Trophoblast cell (in vitro differentiated cells and primary cell): Measurements from ENCODE around the gene DYNLT4.
A peak's percentile ranks its signal among the peaks of the same experiment; 100 is the strongest.

Experiments used
- DNase-seq, 2 donors: peaks; one replicate each; pipeline ENCODE4 v3.0.0-alpha.2; 2016
- H2AFZ ChIP-seq: 2 replicates; pipeline ENCODE4 v1.6.1; 2013; ENCODE audit warnings: low read length, moderate library complexity, mild to moderate bottlenecking; ENCODE audit not compliant: insufficient read depth, poor library complexity
- H2AK5ac ChIP-seq: 2 replicates; pipeline ENCODE4 v1.6.1; 2013; ENCODE audit warnings: mild to moderate bottlenecking, low read length
- H2BK120ac ChIP-seq: 2 replicates; pipeline ENCODE4 v1.6.1; 2013; ENCODE audit warnings: low read length, mild to moderate bottlenecking, moderate library complexity; ENCODE audit not compliant: insufficient read depth, poor library complexity
- H2BK12ac ChIP-seq: 2 replicates; pipeline ENCODE4 v1.6.1; 2013; ENCODE audit warnings: mild to moderate bottlenecking, low read length, moderate library complexity
- H2BK5ac ChIP-seq: 2 replicates; pipeline ENCODE4 v1.6.1; 2013; ENCODE audit warnings: low read length, low read depth, moderate library complexity, mild to moderate bottlenecking; ENCODE audit not compliant: poor library complexity
- H3K14ac ChIP-seq: 2 replicates; pipeline ENCODE4 v1.6.1; 2013; ENCODE audit warnings: mild to moderate bottlenecking, low read length
- H3K18ac ChIP-seq: 2 replicates; pipeline ENCODE4 v1.6.1; 2013; ENCODE audit warnings: mild to moderate bottlenecking, low read length
- H3K23ac ChIP-seq: 2 replicates; pipeline ENCODE4 v1.6.1; 2013; ENCODE audit warnings: low read length
- H3K27ac ChIP-seq: 2 replicates; pipeline ENCODE4 v1.5.1; 2013; ENCODE audit warnings: low read depth, mild to moderate bottlenecking, inconsistent platforms, low read length, moderate library complexity
- H3K27me3 ChIP-seq: 2 replicates; pipeline ENCODE4 v1.6.1; 2013; ENCODE audit warnings: inconsistent platforms, mild to moderate bottlenecking, low read length, moderate library complexity; ENCODE audit not compliant: insufficient read depth
- H3K36me3 ChIP-seq, 2 experiments: 1 replicate in 1 of 2; 2 replicates in 1 of 2; pipeline ENCODE4 v1.6.1; 2013; ENCODE audit warnings: low read length in 2 of 2, mild to moderate bottlenecking in 2 of 2, moderate library complexity in 1 of 2; ENCODE audit not compliant: insufficient read depth in 2 of 2, control insufficient read depth in 1 of 2
- H3K4ac ChIP-seq: 2 replicates; pipeline ENCODE4 v1.6.1; 2013; ENCODE audit warnings: low read depth, mild to moderate bottlenecking, low read length, moderate library complexity
- H3K4me1 ChIP-seq, 2 experiments: 1 replicate in 1 of 2; 2 replicates in 1 of 2; pipeline ENCODE4 v1.6.1; 2013; ENCODE audit warnings: low read length in 2 of 2, mild to moderate bottlenecking in 2 of 2, moderate library complexity in 1 of 2; ENCODE audit not compliant: insufficient read depth in 2 of 2, control insufficient read depth in 1 of 2
- H3K4me2 ChIP-seq: 2 replicates; pipeline ENCODE4 v1.6.1; 2013; ENCODE audit warnings: inconsistent platforms, mild to moderate bottlenecking, low read length, moderate library complexity
- H3K4me3 ChIP-seq: 2 replicates; pipeline ENCODE4 v1.5.1; 2013; ENCODE audit warnings: mild to moderate bottlenecking, low read depth, low read length, inconsistent platforms
- H3K79me1 ChIP-seq: one replicate; pipeline ENCODE4 v1.6.1; 2013; ENCODE audit warnings: low read length
- H3K79me2 ChIP-seq: 2 replicates; pipeline ENCODE4 v1.6.1; 2013; ENCODE audit warnings: low read length, mild to moderate bottlenecking; ENCODE audit not compliant: control insufficient read depth, insufficient read depth, poor library complexity
- H3K9ac ChIP-seq: 2 replicates; pipeline ENCODE4 v1.6.1; 2013; ENCODE audit warnings: mild to moderate bottlenecking, low read length
- H3K9me3 ChIP-seq: 2 replicates; pipeline ENCODE4 v1.6.1; 2013; ENCODE audit warnings: low read depth, mild to moderate bottlenecking, control low read depth, inconsistent platforms, low read length; ENCODE audit not compliant: insufficient read depth
- H4K12ac ChIP-seq: 2 replicates; pipeline ENCODE4 v1.6.1; 2013; ENCODE audit warnings: low read depth, mild to moderate bottlenecking, low read length, moderate library complexity
- H4K8ac ChIP-seq: 2 replicates; pipeline ENCODE4 v1.6.1; 2013; ENCODE audit warnings: low read depth, mild to moderate bottlenecking, low read length, moderate library complexity
- H4K91ac ChIP-seq: one replicate; pipeline ENCODE4 v1.6.1; 2013; ENCODE audit warnings: low read depth, mild to moderate bottlenecking, low read length, moderate library complexity
- WGBS: extraction: QIAGEN DNeasy Blood & Tissue Kit; methylation state at CpG from one replicate; pipeline ENCODE4 v1.1.7; 2013; ENCODE audit warnings: missing lambda C conversion rate; ENCODE audit not compliant: insufficient read length, insufficient coverage; ENCODE audit errors: extremely low coverage; 5-methylcytosine and 5-hydroxymethylcytosine counted together

DYNLT4 gene

GRCh38 chr1:44831516-44831915 lies 24.4 kb upstream of the DYNLT4 start:
- WGBS, result no CpG with 5 or more reads among the region's 9 CpGs

GRCh38 chr1:44830900-44831304 lies 23.8 kb upstream of the DYNLT4 start:
- no peak overlapping the region for H3K14ac ChIP-seq

More at GRCh38 chr1:44831516-44831915, 24.4 kb upstream of the DYNLT4 start:
- Histone ChIP-seq H3K4me3 (no peak overlapping the region), H3K79me2 (no peaks in the 10 kb centered on the region), H3K79me1 (no peaks in the 10 kb centered on the region), H3K27me3 (no peaks in the 10 kb centered on the region), H2AK5ac (no peak overlapping the region), H4K8ac (no peak overlapping the region), H4K91ac (no peak overlapping the region), H2BK12ac (no peak overlapping the region), H3K27ac (no peak overlapping the region), H3K36me3 (no peaks in the 10 kb centered on the region), H3K9ac (no peak overlapping the region), H3K23ac (no peak overlapping the region), H3K9me3 (no peaks in the 10 kb centered on the region), H3K18ac (no peak overlapping the region), H2AFZ (no peak overlapping the region), H3K4me2 (no peak overlapping the region), H4K12ac (no peak overlapping the region), H3K4ac (no peak overlapping the region), H2BK120ac (no peak overlapping the region), H2BK5ac (no peak overlapping the region), H3K4me1 (no peaks in the 10 kb centered on the region), H3K14ac (no peak overlapping the region)
- no peak for DNase-seq

GRCh38 chr1:44829506-44830384 lies 22.6 kb upstream of the DYNLT4 start:
- H3K14ac ChIP-seq, result no peak overlapping the region

More at GRCh38 chr1:44830900-44831304, 23.8 kb upstream of the DYNLT4 start:
- no peak overlapping the region for H3K27ac ChIP-seq
- H4K12ac ChIP-seq, result no peak overlapping the region
- no peak overlapping the region for H4K91ac ChIP-seq
- no peak for DNase-seq
- no peak overlapping the region for H3K4me2 ChIP-seq
- H3K18ac ChIP-seq, result no peak overlapping the region
- H3K4me1 ChIP-seq, result peaks cover 0 to 4% of the 10 kb centered on the region in 2 experiments
- no peak overlapping the region for H2AFZ ChIP-seq
- H3K23ac ChIP-seq, result no peak overlapping the region
- H3K79me1 ChIP-seq, result no peaks in the 10 kb centered on the region
- H3K36me3 ChIP-seq, result no peaks in the 10 kb centered on the region
- H3K27me3 ChIP-seq, result no peaks in the 10 kb centered on the region
- no peaks in the 10 kb centered on the region for H3K79me2 ChIP-seq
- H3K4me3 ChIP-seq, result peak overlapping the region; percentile 2
- WGBS, result no CpG with 5 or more reads among the region's 10 CpGs
- no peak overlapping the region for H2BK120ac ChIP-seq
- no peaks in the 10 kb centered on the region for H3K9me3 ChIP-seq
- H2AK5ac ChIP-seq, result peak overlapping the region; percentile 39
- no peak overlapping the region for H3K4ac ChIP-seq
- no peak overlapping the region for H2BK5ac ChIP-seq
- peak overlapping the region; percentile 35 for H2BK12ac ChIP-seq
- no peak overlapping the region for H4K8ac ChIP-seq
- no peak overlapping the region for H3K9ac ChIP-seq

GRCh38 chr1:44828841-44829440 lies 21.8 kb upstream of the DYNLT4 start:
- Histone ChIP-seq H4K91ac (no peak overlapping the region), H3K27ac (no peak overlapping the region), H3K36me3 (no peaks in the 10 kb centered on the region), H3K14ac (no peak overlapping the region), H4K12ac (no peak overlapping the region), H3K9me3 (no peaks in the 10 kb centered on the region), H3K79me1 (no peaks in the 10 kb centered on the region), H3K79me2 (no peaks in the 10 kb centered on the region), H2BK120ac (no peak overlapping the region), H3K4ac (no peak overlapping the region), H3K23ac (no peak overlapping the region), H3K4me2 (no peak overlapping the region), H4K8ac (no peak overlapping the region), H2AFZ (no peak overlapping the region), H3K4me3 (no peak overlapping the region), H3K9ac (no peak overlapping the region), H3K27me3 (no peaks in the 10 kb centered on the region), H3K4me1 (peaks cover 0 to 4% of the 10 kb centered on the region in 2 experiments), H2BK12ac (no peak overlapping the region), H2BK5ac (no peak overlapping the region), H3K18ac (no peak overlapping the region), H2AK5ac (no peak overlapping the region)
- no peak for DNase-seq
- WGBS, result no CpG with 5 or more reads among the region's 15 CpGs

More at GRCh38 chr1:44829506-44830384, 22.6 kb upstream of the DYNLT4 start:
- H2AFZ ChIP-seq, result no peak overlapping the region
- no peaks in the 10 kb centered on the region for H3K36me3 ChIP-seq
- H3K27ac ChIP-seq, result no peak overlapping the region
- no peak overlapping the region for H3K4me2 ChIP-seq
- H4K91ac ChIP-seq, result no peak overlapping the region
- H3K9ac ChIP-seq, result no peak overlapping the region
- H2AK5ac ChIP-seq, result no peak overlapping the region
- WGBS, result no CpG with 5 or more reads among the region's 12 CpGs
- no peak overlapping the region for H2BK12ac ChIP-seq
- no peak overlapping the region for H3K4ac ChIP-seq
- H3K79me1 ChIP-seq, result no peaks in the 10 kb centered on the region
- DNase-seq, result no peak
- no peak overlapping the region for H3K4me3 ChIP-seq
- H3K23ac ChIP-seq, result no peak overlapping the region
- no peak overlapping the region for H3K18ac ChIP-seq
- H3K79me2 ChIP-seq, result no peaks in the 10 kb centered on the region
- peak overlapping the region; percentile 13 for H4K8ac ChIP-seq
- H2BK120ac ChIP-seq, result no peak overlapping the region
- H3K9me3 ChIP-seq, result no peaks in the 10 kb centered on the region
- no peaks in the 10 kb centered on the region for H3K27me3 ChIP-seq
- no peak overlapping the region for H2BK5ac ChIP-seq
- H4K12ac ChIP-seq, result no peak overlapping the region
- peaks cover 0 to 4% of the 10 kb centered on the region in 2 experiments for H3K4me1 ChIP-seq
